Measurements from ENCODE around the gene RND2. TPM values are rescaled to one million over a fixed set of nuclear protein-coding genes. Genes with fewer than 3 reads are reported as not detected.
"Not testable (repeated sequence)": the region's sequence is repeated elsewhere in the genome, so short reads cannot be mapped to it uniquely, and the experiment has no call there.

Gene RND2
- total RNA-seq, 1 donor, result 0.45 TPM

DNA sequence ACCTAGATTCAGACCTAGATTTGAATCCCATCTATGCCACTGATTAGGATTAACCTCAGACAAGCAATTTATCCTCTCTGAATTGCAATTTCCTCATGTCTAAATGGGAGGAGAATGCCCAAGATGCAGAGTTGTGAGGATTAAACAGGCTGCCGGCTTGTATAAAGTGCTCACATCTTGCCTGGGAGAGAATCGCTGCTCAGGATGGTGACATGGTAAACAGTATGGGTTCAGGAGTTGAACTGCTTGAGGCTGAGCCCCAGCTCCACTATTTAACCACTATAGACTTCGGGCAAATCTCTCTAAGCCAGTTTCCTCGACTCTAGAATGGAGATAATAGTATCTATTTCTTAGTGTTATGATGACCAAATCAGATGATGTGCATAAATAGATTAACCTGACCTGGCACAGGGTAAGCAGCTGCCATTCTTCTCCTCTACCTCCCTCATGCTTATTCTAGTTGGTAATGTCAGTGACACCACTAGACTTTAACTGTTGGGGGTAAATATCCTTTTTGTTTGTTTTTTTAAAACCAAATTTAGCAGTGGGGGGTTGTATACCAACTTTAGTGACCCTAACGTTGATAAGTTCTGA, 27.5 kb upstream of the RND2 start:
- peak overlapping the region; percentile 38 for H3K4me3 ChIP-seq (ENCODE audit: low read depth, low read length)
- TF ChIP-seq, protein P1, sequence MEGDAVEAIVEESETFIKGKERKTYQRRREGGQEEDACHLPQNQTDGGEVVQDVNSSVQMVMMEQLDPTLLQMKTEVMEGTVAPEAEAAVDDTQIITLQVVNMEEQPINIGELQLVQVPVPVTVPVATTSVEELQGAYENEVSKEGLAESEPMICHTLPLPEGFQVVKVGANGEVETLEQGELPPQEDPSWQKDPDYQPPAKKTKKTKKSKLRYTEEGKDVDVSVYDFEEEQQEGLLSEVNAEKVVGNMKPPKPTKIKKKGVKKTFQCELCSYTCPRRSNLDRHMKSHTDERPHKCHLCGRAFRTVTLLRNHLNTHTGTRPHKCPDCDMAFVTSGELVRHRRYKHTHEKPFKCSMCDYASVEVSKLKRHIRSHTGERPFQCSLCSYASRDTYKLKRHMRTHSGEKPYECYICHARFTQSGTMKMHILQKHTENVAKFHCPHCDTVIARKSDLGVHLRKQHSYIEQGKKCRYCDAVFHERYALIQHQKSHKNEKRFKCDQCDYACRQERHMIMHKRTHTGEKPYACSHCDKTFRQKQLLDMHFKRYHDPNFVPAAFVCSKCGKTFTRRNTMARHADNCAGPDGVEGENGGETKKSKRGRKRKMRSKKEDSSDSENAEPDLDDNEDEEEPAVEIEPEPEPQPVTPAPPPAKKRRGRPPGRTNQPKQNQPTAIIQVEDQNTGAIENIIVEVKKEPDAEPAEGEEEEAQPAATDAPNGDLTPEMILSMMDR (IDR thresholded peaks at IDR 0.05; ENCODE audit: insufficient read depth, low read length), result no peak
- no peak for DNase-seq (ENCODE audit: low read depth)

GRCh38 chr17:42997984-42998938, 26.8 kb upstream of the RND2 start, which contains the start of gene RPL27:
Gene RPL27 (plus strand): TSS chr17:42998419. CDS start chr17:42998751, 332 bp downstream.
- peak; percentile 100 for DNase-seq (ENCODE audit: low read depth)
- H3K4me3 ChIP-seq (ENCODE audit: low read depth, low read length), result peak within 1 kb of the TSS; percentile 91
- TF ChIP-seq, protein P1 (IDR thresholded peaks at IDR 0.05; ENCODE audit: insufficient read depth, low read length), result peak; percentile 88

DNA sequence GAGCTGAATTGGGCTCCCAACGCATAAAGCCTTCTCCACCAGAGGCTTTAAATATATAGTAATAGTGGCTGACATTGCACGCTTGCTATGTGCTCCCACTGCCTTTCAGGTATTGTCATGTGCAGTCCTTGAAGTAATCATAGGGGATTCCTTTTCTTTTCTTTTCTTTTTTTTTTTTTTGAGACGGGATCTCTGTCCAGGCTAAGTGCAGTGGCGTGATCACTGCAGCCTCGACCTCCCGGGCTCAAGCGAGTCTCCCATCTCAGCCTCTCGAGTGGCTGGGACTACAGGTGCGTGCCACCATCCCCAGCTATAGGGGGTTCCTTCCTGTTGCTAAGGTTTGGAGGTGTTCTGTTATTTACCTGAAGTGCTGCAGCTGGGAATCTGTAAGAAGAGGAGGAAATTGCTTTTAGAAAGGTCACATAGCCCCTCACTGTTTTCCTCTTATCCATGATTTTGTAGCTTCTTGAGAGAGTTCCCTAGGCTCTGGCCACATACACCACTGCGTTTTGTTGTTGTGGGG, 26.0 kb upstream of the RND2 start:
- peak overlapping the region; percentile 91 for H3K4me3 ChIP-seq (ENCODE audit: low read depth, low read length)
- TF ChIP-seq, protein P1 (IDR thresholded peaks at IDR 0.05; ENCODE audit: insufficient read depth, low read length), result no peak
- no peak for DNase-seq (ENCODE audit: low read depth)

GRCh38 chr17:43000894-43001293, 24.1 kb upstream of the RND2 start:
- H3K4me3 ChIP-seq (ENCODE audit: low read depth, low read length); DNase-seq (ENCODE audit: low read depth): not testable (repeated sequence)

DNA sequence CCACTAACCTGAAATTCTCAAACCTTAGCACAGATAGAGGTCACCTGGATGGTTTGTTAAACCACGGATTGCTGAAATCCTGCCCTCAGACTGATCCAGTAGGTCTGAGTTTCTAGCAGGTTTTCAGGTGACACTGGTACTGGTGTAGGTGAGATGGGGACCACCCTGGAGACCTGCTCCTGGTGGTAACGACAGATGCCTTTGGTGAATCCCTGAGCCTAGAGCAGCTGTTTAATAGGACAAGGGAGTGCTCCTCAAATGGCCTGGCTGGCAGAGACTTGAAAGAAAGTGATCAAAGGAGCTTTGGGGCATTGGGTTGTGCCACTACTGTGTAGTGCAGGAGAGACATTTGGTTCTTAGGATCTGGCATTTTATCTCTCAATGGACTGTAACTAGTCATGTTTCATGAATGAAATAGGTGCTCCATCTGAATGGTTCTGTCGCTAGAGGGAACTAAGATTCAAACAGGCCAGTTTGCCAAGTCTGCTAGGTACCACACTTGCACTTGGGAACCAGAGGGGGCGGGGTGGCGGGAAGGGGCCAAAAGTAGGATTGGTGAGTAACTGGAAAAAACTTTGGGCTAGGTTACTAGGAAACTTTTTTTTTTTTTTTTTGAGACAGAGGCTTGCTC, 21.4 kb upstream of the RND2 start:
- TF ChIP-seq, protein P1 (IDR thresholded peaks at IDR 0.05; ENCODE audit: insufficient read depth, low read length), result peak; percentile 21
- H3K4me3 ChIP-seq (ENCODE audit: low read depth, low read length), result no peak overlapping the region
- DNase-seq (ENCODE audit: low read depth), result peak; percentile 62

- peak within 1 kb of the TSS; percentile 89 for H3K4me3 ChIP-seq (ENCODE audit: low read depth, low read length)
- TF ChIP-seq, protein P1 (IDR thresholded peaks at IDR 0.05; ENCODE audit: insufficient read depth, low read length), result peak; percentile 15
- DNase-seq (ENCODE audit: low read depth), result peak; percentile 84
Measured at GRCh38 chr17:43006639-43007551, 18.1 kb upstream of the RND2 start, which contains the start of gene IFI35. Gene IFI35 (plus strand): TSS chr17:43006784. CDS start chr17:43006948, 164 bp downstream.
